ENCODE results near the gene KCNT2.

DNA sequence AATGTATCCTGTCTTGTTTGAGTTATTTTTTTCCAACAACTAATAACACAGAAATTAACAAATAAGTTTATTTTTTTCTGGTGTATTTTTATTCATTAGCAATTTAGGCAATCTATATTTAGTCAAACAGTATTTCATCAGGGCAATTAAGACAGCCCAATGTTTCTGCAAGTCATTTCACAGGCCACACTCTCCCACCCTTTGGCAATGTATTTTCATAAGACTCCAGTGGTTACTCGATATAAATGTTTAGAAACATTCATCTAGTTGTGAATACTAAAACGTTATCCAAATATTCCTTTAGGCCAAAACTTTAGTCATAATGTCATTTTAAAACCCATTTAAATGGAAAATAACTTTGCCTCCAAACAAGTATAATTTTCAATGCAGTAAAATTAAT is 142.1 kb downstream of the KCNT2 start:
- TF ChIP-seq RAD21 (IDR thresholded peaks at IDR 0.05 in 1 of 2, conservative IDR thresholded peaks at IDR 0.05 in 1 of 2; ENCODE audit: low read depth in 2 of 2, low read length in 2 of 2) (no peak), RFX5 (IDR thresholded peaks at IDR 0.05; ENCODE audit: borderline replicate concordance, low read depth, low read length) (no peak), EZH2 (IDR thresholded peaks at IDR 0.05; ENCODE audit: low read depth, low read length, severe bottlenecking) (no peak), GTF2F1 (IDR thresholded peaks at IDR 0.05; ENCODE audit: borderline replicate concordance, low read depth, low read length) (no peak), EP300 (IDR thresholded peaks at IDR 0.05; ENCODE audit: borderline replicate concordance in 1 of 2, low read depth in 2 of 2, low read length in 2 of 2) (no peak)
- TF ChIP-seq, protein P1, sequence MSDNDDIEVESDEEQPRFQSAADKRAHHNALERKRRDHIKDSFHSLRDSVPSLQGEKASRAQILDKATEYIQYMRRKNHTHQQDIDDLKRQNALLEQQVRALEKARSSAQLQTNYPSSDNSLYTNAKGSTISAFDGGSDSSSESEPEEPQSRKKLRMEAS (IDR thresholded peaks at IDR 0.05), result no peak
- TF ChIP-seq, protein P2, sequence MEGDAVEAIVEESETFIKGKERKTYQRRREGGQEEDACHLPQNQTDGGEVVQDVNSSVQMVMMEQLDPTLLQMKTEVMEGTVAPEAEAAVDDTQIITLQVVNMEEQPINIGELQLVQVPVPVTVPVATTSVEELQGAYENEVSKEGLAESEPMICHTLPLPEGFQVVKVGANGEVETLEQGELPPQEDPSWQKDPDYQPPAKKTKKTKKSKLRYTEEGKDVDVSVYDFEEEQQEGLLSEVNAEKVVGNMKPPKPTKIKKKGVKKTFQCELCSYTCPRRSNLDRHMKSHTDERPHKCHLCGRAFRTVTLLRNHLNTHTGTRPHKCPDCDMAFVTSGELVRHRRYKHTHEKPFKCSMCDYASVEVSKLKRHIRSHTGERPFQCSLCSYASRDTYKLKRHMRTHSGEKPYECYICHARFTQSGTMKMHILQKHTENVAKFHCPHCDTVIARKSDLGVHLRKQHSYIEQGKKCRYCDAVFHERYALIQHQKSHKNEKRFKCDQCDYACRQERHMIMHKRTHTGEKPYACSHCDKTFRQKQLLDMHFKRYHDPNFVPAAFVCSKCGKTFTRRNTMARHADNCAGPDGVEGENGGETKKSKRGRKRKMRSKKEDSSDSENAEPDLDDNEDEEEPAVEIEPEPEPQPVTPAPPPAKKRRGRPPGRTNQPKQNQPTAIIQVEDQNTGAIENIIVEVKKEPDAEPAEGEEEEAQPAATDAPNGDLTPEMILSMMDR (IDR thresholded peaks at IDR 0.05; ENCODE audit: control extremely low read depth in 1 of 3, insufficient read depth in 1 of 3, low read depth in 1 of 3, low read length in 3 of 3), result no peak

All from H1 (cell line).